HG03432 (cell line): ENCODE data around the gene FCHO2.
"Not testable (repeated sequence)": the region's sequence is repeated elsewhere in the genome, so short reads cannot be mapped to it uniquely, and the experiment has no call there.

Source experiments
- ATAC-seq: cut with Tn5 transposase; IDR thresholded peaks from one replicate; pipeline ENCODE4 v1.9.1; 2021; ENCODE audit warnings: mild to moderate bottlenecking, moderate library complexity; ENCODE audit not compliant: unreplicated experiment

The FCHO2 gene

GRCh38 chr5:72956324-72957140 is 691 bp downstream of the FCHO2 start:
- ATAC-seq: peak; percentile 42

GRCh38 chr5:72957337-72957736 is 1.5 kb downstream of the FCHO2 start:
- ATAC-seq: no peak

GRCh38 chr5:72959257-72959656 is 3.4 kb downstream of the FCHO2 start:
- no peak for ATAC-seq

- not testable (repeated sequence) for ATAC-seq
Measured at GRCh38 chr5:72974481-72974880, 18.6 kb downstream of the FCHO2 start.

GRCh38 chr5:72976810-72977209 is 21.0 kb downstream of the FCHO2 start:
- not testable (repeated sequence) for ATAC-seq

- no peak for ATAC-seq
Measured at GRCh38 chr5:72985719-72986118, 29.9 kb downstream of the FCHO2 start.

- no peak for ATAC-seq
Measured at GRCh38 chr5:72988769-72989168, 32.9 kb downstream of the FCHO2 start.

GRCh38 chr5:72991394-72991793 is 35.6 kb downstream of the FCHO2 start:
- ATAC-seq: no peak

- no peak for ATAC-seq
Measured at GRCh38 chr5:72994578-72994977, 38.7 kb downstream of the FCHO2 start.

- ATAC-seq: no peak
Measured at GRCh38 chr5:72996632-72997031, 40.8 kb downstream of the FCHO2 start.

- no peak for ATAC-seq
Measured at GRCh38 chr5:72999916-73000315, 44.1 kb downstream of the FCHO2 start.

- no peak for ATAC-seq
Measured at GRCh38 chr5:73005886-73006285, 50.0 kb downstream of the FCHO2 start.

GRCh38 chr5:73007051-73007450 is 51.2 kb downstream of the FCHO2 start:
- no peak for ATAC-seq

GRCh38 chr5:73008831-73009230 is 53.0 kb downstream of the FCHO2 start:
- ATAC-seq: no peak

GRCh38 chr5:73011612-73012011 is 55.8 kb downstream of the FCHO2 start:
- not testable (repeated sequence) for ATAC-seq

- no peak for ATAC-seq
Measured at GRCh38 chr5:73018892-73019291, 63.1 kb downstream of the FCHO2 start.

- ATAC-seq: no peak
Measured at GRCh38 chr5:73019766-73020165, 63.9 kb downstream of the FCHO2 start.

- no peak for ATAC-seq
Measured at GRCh38 chr5:73022471-73023169, 66.8 kb downstream of the FCHO2 start.

GRCh38 chr5:73024946-73025544 is 69.2 kb downstream of the FCHO2 start:
- not testable (repeated sequence) for ATAC-seq

GRCh38 chr5:73027361-73027760 is 71.5 kb downstream of the FCHO2 start:
- no peak for ATAC-seq

- ATAC-seq: no peak
Measured at GRCh38 chr5:73027816-73028215, 72.0 kb downstream of the FCHO2 start.
